HCT116 (cell line): ENCODE results near the gene TSPO. TPM values are rescaled to one million over a fixed set of nuclear protein-coding genes. Genes with fewer than 3 reads are reported as not detected.

ENCODE experiments used
- ATAC-seq: fragments of 200-7000 bp; cut with Tn5 transposase; 2 replicates; pipeline ENCODE4 v1.9.1; 2020; ENCODE audit warnings: mild to moderate bottlenecking, moderate library complexity
- BruUV-seq: library from RNA; stranded (reverse); fragments of 400-500 nt; replicated peaks from 2 replicates; lab custom pipeline; 2021; lab: Mats Ljungman, UMichigan
- CTCF ChIA-PET: fragments of 300-600 bp; sonication (Branson Sonifier 250); formaldehyde crosslinking; loops from one replicate; lab custom pipeline; 2021; ENCODE audit warnings: antibody characterized with exemption; lab: Charles Lee
- POLR2A ChIA-PET: fragments of 300-600, 350-600 bp; sonication (Branson Sonifier 250); formaldehyde crosslinking; loops from one replicate; lab custom pipeline; 2021; ENCODE audit warnings: antibody characterized with exemption; lab: Charles Lee
- RAD21 ChIA-PET, 2 experiments: fragments of 300-600 bp; sonication (Branson Sonifier 250); formaldehyde crosslinking; loops; one replicate each; lab custom pipeline; 2023; ENCODE audit warnings: low total read pairs in 2 of 2; ENCODE audit not compliant: uncharacterized antibody in 2 of 2, unreplicated experiment in 2 of 2, low non-redundant PET in 1 of 2; lab: Charles Lee
- DNase-seq: peaks from one replicate; pipeline ENCODE4 v3.0.0-alpha.2; 2010; ENCODE audit warnings: low read depth, low spot score
- H2AFZ ChIP-seq: fragments of 200-600 bp; shearing (Covaris generic), sonication (generic); 2 replicates; pipeline ENCODE4 v1.6.1; 2017; ENCODE audit warnings: low read depth, mixed run types, mixed read lengths, antibody characterized with exemption, low read length; ENCODE audit not compliant: poor library complexity, severe bottlenecking
- H3K27ac ChIP-seq: 2 replicates; pipeline ENCODE4 v1.5.1; 2012; ENCODE audit warnings: low read depth, low read length
- H3K27me3 ChIP-seq: fragments of 200-600 bp; sonication (generic); 2 replicates; pipeline ENCODE4 v1.6.1; 2016; ENCODE audit warnings: mixed run types, low read length, mixed read lengths; ENCODE audit not compliant: insufficient read depth
- H3K36me3 ChIP-seq, 2 experiments: fragments of 200-500 bp in 1 of 2; fragments of 200-600 bp in 1 of 2; sonication (Bioruptor generic) in 1 of 2; sonication (generic) in 1 of 2; 2 replicates each; pipeline versions ENCODE4 v1.5.1 to v1.6.1; 2014 to 2016; ENCODE audit warnings: low read length in 2 of 2, inconsistent platforms in 1 of 2, mixed read lengths in 1 of 2, mixed run types in 1 of 2; ENCODE audit not compliant: insufficient read depth in 2 of 2, control insufficient read depth in 1 of 2
- H3K4me1 ChIP-seq, 2 experiments: fragments of 200-600 bp in 1 of 2; sonication (generic) in 1 of 2; 2 replicates each; pipeline versions ENCODE4 v1.5.1 to v1.6.1; 2012 to 2017; ENCODE audit warnings: low read length in 2 of 2, inconsistent platforms in 1 of 2, mild to moderate bottlenecking in 1 of 2, mixed read lengths in 1 of 2, mixed run types in 1 of 2, moderate library complexity in 1 of 2; ENCODE audit not compliant: insufficient read depth in 2 of 2, control insufficient read depth in 1 of 2
- H3K4me2 ChIP-seq: fragments of 200-600 bp; sonication (generic); 2 replicates; pipeline ENCODE4 v1.6.1; 2017; ENCODE audit warnings: mixed run types, low read length, mixed read lengths
- H3K4me3 ChIP-seq, 2 experiments: fragments of 200-600 bp in 1 of 2; sonication (generic) in 1 of 2; replicated peaks in 1 of 2; 2 replicates each; pipeline ENCODE4 v1.5.1; 2011 to 2016; ENCODE audit warnings: low read length in 2 of 2, control low read depth in 1 of 2, low read depth in 1 of 2, mild to moderate bottlenecking in 1 of 2, mixed read lengths in 1 of 2, mixed run types in 1 of 2
- H3K79me2 ChIP-seq: fragments of 200-600 bp; sonication (generic); 2 replicates; pipeline ENCODE4 v1.6.1; 2017; ENCODE audit warnings: mild to moderate bottlenecking, mixed run types, low read length, moderate library complexity, mixed read lengths; ENCODE audit not compliant: insufficient read depth
- H3K9ac ChIP-seq: fragments of 200-600 bp; sonication (generic); 2 replicates; pipeline ENCODE4 v1.6.1; 2016; ENCODE audit warnings: low read length, mixed read lengths
- H3K9me2 ChIP-seq: fragments of 200-600 bp; sonication (generic), shearing (Covaris generic); 2 replicates; pipeline ENCODE4 v1.6.1; 2017; ENCODE audit warnings: mixed run types, mild to moderate bottlenecking, moderate library complexity; ENCODE audit not compliant: insufficient read depth
- H3K9me3 ChIP-seq, 2 experiments: fragments of 200-500 bp in 1 of 2; fragments of 200-600 bp in 1 of 2; sonication (Bioruptor generic) in 1 of 2; sonication (generic) in 1 of 2; 2 replicates each; pipeline ENCODE4 v1.6.1; 2014 to 2017; ENCODE audit warnings: low read length in 2 of 2, mixed read lengths in 2 of 2, inconsistent platforms in 1 of 2, low read depth in 1 of 2, mild to moderate bottlenecking in 1 of 2, mixed run types in 1 of 2, moderate library complexity in 1 of 2; ENCODE audit not compliant: control insufficient read depth in 1 of 2, insufficient read depth in 1 of 2
- H4K20me1 ChIP-seq: fragments of 200-600 bp; sonication (generic), shearing (Covaris generic); 2 replicates; pipeline ENCODE4 v1.6.1; 2017; ENCODE audit warnings: mixed run types, mild to moderate bottlenecking, moderate library complexity; ENCODE audit not compliant: insufficient read depth
- EZH2phosphoT487 ChIP-seq: fragments of 200-600 bp; IDR thresholded peaks from 2 replicates; pipeline ENCODE4 v1.6.1; 2018; ENCODE audit warnings: antibody characterized with exemption, borderline replicate concordance
- MAX ChIP-seq: IDR thresholded peaks from 2 replicates; pipeline ENCODE4 v1.6.1; 2012
- POLR2A ChIP-seq: IDR thresholded peaks from 2 replicates; pipeline ENCODE4 v1.7.0; 2011; ENCODE audit warnings: borderline replicate concordance; ENCODE audit not compliant: insufficient read depth, insufficient read length; ENCODE audit errors: extremely low read depth
- POLR2AphosphoS5 ChIP-seq: IDR thresholded peaks from 2 replicates; pipeline ENCODE4 v1.6.1; 2011; ENCODE audit warnings: mild to moderate bottlenecking, low read depth, low read length, moderate library complexity
- ZFX ChIP-seq: fragments of 450-650 bp; IDR thresholded peaks from 2 replicates; pipeline ENCODE4 v1.6.1; 2017
- intact Hi-C: fragments of 100-400 bp; cut with micrococcal nuclease; formaldehyde crosslinking; loops from 2 replicates; pipeline ENCODE4 v1.10.0; 2022
- total RNA-seq: library from RNA; stranded (reverse); gene quantifications from one replicate; pipeline ENCODE4 v1.2.1, GENCODE V29; 2021; ENCODE audit not compliant: unreplicated experiment

Gene TSPO
- total RNA-seq, 1 experiment from 2014 or later = 192 TPM

- Histone ChIP-seq H3K79me2 (peaks cover 52% of the 10 kb centered on the region), H2AFZ (peak within 1 kb of the TSS; percentile 78), H3K4me1 (peaks cover 9 to 36% of the 10 kb centered on the region in 2 experiments; a peak in 3 of 4 replicates), H3K4me2 (peak within 1 kb of the TSS; percentile 93)
- ATAC-seq (peak; percentile 25), DNase-seq (no peak)
- CTCF ChIA-PET = interaction anchor here (0.6 to 1.4 kb wide), 6 partner anchors 39 to 1020 kb away, joined by 3 to 11 read pairs (median 6); no protein-coding TSS in a partner anchor
- TF ChIP-seq POLR2AphosphoS5 (peak; percentile 63), POLR2A (peak; percentile 75), ZFX (peak; percentile 74; the same call in 1 of the 2 replicates), EZH2phosphoT487 (no peak), MAX (peak; percentile 66; the same call in 1 of the 2 replicates)
- TF ChIP-seq, all 23 proteins: peak for 4
- POLR2A ChIA-PET = interaction anchor here (1.1 to 1.4 kb wide), 6 partner anchors 10 to 571 kb away, joined by 3 to 9 read pairs (median 4); partner anchors contain the start of gene POLDIP3
- peak within 1 kb of the TSS; percentile 77 to 83 for H3K4me3 ChIP-seq
- peaks cover 3 to 18% of the 10 kb centered on the region in 2 experiments; a peak in 3 of 4 replicates for H3K36me3 ChIP-seq
- H3K27me3 ChIP-seq = no peaks in the 10 kb centered on the region
- H3K9me3 ChIP-seq = no peaks in the 10 kb centered on the region
- H3K9ac ChIP-seq = peak within 1 kb of the TSS; percentile 83
- TSS peak; percentile 71 for BruUV-seq
- intact Hi-C loops = no loop called here
- peak within 1 kb of the TSS; percentile 98 for H3K27ac ChIP-seq
- no peaks in the 10 kb centered on the region for H4K20me1 ChIP-seq
- H3K9me2 ChIP-seq = no peaks in the 10 kb centered on the region
- RAD21 ChIA-PET = interaction anchor here in 1 of 2 experiments (1.2 kb wide), 1 partner anchor 42 kb away, joined by 4 read pairs; no protein-coding TSS in a partner anchor
These were observed 35.2 kb downstream of the TSPO start, which contains the start of gene TTLL12 for GRCh38 chr22:43186272-43187170. TTLL12 (minus strand) TSS chr22:43187134; CDS start chr22:43187069, 65 bp downstream.
